Amniotic stem cell (primary cell): ENCODE measurements around the gene C20orf202.

Source experiments
- DNase-seq: peaks from one replicate; lab custom pipeline; 2025; lab: John Stamatoyannopoulos, UW

The C20orf202 gene

DNA sequence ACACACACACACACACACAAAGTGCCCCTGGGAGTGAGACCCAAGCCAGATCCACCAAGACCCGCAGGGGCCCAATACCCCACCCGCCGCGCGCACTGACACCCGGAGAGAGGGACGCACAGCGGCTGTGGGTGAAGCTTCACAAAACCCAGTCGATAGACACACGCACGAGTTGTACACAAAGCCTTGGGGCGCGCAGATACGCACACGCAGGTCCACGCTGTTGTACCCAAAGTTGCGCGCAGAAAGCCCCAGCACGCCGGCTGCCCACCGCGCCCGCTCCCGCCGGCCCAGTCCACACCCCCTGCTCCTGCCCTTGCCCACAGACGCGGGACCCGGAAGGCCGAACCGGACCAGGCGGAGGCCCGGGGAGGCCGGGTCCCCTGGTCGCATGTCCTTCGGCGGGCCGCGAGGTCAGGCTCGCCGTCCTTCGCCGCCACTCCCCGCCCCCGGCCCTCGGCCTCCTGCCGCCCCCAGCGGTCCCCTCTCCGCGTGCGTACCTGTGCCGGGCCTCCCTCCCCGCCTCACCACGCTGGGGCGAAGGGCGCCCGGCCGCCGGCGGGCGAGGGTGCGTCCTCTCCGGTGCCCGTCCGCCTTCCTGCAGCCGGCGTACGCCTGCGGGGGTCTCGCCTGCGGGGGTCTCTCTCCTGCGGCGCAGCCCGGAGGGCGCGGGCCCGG lies 18.5 kb upstream of the C20orf202 start, which contains the start of gene TMEM74B:
TMEM74B (minus strand) TSS at position 344 of the 678 bp plus-strand sequence. CDS start 1,180 bp downstream, outside the sequence.
- DNase-seq = no peak

DNA sequence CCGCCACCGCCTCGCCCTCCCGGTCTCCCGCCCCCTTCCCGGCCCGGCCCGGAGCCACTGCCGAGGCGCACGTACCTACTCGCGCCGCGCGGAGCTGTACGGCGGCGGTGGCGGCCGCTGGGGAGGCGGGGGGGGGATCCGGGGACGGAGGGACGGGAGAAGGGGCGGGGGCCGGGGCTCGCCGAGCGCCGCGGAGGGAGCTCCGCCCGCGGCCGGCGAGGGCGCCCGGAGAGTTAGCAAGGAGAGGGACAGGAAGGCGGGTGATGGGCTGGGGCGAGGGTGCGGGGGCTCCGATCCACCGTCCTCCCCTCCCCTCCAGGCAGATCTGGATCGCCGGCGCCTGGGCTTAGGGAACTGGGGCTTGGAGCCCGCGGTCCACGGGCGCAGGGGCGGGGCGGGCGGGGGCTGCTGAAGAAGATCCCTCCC lies 17.9 kb upstream of the C20orf202 start:
- DNase-seq = no peak

DNA sequence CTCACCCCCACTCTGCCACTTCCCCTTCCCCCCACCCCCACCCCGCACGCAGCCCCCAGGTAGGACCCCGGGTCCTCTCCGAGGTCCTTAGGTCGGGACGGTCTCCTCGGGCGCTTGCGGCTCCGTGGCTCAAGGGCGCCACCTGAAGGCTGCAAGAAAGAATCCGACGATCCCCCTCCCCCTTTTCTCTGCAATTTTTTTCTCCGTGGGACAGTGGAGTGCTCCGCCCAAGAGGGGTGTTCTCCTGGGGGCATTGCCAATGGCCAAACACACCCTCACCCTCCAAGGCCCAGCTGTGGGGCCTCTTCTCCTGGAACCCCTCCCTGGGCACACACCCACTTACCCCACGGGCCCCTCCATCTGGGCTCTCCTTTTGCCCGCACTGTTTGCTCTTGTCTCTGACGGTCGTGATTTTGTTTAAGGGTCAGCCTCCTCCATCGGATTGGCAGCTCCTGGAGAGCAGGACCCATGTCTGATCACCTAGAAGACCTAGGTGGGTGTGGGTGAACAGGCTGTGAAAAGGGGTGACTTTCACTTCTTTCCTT lies 17.4 kb upstream of the C20orf202 start:
- no peak for DNase-seq

DNA sequence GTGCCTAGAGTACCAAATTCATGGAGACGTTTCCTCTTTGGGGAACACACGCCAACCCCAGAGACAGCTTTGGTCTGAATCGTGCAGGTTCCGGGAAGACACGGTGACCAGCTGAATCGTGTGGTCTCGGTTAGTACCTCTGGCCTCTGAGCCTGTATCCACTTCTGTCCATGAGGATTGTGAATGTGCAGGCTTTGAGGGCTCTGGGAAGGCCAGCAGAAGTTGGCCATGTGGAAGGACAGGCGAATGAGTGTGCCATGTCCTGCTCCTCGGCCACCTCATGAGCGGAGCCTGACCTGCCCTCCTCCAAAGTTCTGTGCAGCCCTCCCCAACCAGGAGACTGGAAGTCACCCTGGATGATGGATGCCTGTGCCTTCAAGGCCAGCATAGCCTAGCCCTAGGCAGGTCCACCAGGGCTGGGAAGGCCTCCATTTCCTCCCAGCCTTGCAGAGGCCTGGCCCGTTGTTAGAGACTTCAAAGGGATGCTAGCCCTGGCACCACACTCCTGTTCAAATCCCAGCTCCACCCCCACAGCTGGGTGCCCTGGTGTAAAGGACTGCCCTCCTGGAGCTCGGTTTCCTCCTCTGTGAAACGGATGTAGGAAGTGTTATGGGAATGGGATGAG lies 16.8 kb upstream of the C20orf202 start:
- no peak for DNase-seq

DNA sequence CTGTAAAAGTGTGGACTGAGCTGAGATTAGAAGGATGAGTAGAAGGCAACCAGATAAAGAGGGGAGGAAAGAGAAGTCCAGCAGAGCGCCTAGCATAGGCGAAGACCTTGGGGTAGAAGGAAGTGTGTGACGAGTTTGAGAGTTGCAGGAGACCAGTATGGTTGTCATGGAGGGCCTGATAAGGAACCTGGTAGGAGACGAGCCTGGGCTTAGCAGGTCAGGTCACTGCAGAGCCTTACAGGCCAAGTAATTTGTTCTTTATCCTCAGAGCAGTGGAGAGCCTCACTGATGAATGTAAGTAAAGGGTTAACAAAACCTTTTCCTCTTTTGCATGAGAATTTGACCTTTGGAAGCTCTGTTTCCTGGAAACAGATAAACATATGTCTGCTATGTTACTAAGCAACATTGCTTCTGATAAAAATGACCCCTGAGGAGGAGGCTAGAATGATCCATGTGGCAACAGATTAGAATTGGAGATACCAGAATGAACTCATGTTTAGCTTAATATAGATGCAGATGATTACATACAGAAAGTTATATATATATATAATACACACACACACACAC lies 15.6 kb upstream of the C20orf202 start:
- DNase-seq = no peak

DNA sequence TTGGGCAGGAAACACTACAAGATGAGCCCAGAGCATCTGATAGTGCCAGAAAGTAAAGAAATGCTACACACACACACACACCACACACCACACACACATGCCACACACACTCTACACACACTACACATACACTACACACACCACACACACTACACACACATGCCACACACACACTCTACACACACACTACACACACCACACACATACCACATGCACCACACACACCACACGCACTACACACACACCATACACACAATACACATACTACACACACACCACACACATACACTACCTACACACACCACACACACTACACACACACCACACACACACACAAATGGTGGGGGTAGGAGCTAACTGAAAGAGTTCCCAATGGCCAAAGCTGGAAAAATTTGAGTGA lies 14.9 kb upstream of the C20orf202 start:
- no peak for DNase-seq

DNA sequence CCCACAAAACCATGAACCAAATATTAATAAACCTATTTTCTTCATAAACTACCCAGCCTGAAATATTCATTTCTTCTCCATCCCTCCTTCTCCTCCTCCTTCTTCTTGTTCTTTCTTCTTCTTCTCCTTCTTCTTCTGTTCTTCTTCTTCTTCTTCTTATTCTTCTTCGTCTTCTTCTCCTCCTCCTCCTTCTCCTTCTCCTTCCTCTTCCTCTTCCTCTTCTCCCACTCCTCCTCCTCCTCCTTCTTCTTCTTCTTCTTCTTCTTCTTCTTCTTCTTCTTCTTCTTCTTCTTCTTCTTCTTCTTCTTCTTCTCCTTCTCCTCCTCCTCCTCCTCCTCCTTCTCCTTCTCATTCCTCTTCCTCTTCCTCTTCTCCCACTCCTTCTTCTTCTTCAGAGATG lies 13.4 kb upstream of the C20orf202 start:
- DNase-seq = no peak

DNA sequence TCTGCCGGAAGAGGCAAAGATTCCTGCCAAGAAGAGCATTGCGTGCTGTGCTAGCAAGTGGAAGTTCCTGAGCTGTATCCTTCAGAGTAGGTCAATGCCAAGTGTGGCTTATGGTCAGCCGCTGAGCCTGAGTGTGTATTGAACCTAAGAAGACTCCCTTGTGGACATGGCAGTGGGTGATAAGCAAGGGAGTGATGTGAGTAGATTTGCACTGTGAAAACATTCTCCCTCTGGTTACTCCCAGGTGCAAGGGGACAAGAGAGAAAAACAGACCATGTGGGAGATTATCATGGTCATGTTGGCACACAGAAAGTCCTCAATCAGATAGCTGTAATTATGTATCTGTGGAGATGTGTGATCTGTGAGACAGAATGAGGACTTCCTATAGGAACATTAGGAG lies 12.4 kb upstream of the C20orf202 start:
- no peak for DNase-seq

DNA sequence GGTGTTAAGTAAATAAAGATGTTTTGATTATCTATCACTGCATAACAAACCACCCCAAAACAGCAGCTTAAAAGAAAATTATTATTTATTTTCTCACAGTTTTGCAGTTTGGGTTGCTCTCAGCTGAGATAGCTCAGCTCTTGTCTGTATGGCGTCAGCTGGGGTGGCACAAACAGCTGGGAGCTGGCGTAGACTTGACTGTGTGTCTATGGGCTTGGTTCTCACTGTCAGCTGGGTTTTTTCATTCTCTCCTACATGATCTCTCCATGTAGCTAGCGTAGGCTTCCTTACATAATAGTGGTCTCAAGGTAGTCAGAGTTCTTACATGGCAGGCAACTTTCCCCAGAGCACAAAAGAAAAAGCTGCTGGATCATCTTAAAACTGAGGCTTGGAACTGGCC lies 12.0 kb upstream of the C20orf202 start:
- no peak for DNase-seq

DNA sequence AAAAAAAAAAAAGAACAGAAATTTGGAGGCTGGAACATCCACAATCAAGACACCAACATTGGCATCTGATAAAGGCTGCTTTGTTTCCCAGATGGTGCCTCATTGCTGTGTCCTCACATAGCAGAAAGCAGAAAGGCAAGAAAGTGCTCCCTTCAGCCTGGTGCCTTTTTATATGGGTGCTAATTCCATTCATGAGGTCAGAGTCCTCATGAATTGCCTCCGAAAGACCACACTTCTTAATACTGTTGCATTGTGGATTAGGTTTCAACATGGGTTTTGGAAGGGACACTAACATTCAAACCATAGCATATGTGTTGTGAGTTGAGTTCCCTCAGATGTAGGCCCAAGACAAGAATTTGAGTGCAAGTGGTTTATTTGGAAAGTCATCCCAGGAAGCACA lies 8.0 kb upstream of the C20orf202 start:
- no peak for DNase-seq

DNA sequence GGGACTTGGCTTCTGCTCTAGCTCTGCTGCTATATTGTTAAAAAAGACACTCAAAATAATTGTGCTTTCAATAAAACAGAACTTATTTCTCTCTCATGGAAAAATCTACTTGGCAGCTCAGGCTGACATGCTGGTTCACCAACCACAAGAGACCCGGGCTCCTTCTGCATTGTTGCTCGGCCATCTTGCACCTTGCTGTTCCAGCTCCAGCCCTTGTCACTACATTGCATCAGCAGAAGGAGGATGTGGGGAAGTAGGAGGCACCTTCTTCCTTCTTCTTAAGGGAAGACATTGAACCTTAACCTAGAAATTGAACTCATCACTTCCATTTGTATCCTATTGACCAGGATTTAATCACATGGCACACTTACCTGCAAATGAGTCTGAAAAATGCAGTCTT lies 6.6 kb upstream of the C20orf202 start:
- no peak for DNase-seq

DNA sequence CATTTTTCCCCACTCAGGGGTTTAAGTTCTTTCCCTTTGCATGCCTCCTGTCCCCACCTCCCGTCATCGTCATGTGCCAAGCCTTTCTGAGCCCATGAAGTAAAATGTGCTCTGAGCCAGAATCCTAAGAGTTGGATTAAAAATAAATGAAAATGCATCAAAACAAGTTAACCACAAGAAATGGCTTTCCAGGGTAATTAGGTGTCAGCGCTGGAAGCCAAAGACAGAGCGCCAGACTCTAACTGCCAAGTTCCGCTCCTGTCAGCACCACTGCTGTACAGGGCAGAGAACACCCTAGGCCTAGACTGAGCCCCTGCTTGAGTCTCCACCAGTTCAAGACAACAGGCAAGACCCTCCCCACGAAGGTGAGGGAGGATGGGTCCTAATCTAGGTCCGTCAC lies 5.5 kb upstream of the C20orf202 start:
- DNase-seq = no peak

DNA sequence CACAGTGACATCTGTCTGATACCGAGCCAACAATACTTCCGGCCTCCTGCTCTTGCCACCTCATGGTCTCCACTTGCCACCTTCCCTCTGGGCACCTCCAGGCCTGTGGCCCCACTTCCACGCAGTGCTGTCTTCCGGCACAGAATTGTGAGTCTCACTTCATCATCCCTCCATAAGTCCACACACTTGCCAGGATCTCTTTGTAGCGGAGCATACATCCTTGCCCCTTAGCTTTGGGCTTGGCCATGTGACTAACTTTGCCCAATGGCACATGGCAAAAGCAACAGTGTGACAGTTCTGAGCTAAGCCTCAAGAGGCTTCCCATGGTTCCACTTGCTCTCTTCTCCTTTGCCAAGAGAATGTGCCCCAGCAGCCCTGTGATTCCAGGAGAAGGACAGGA lies 4.5 kb upstream of the C20orf202 start:
- no peak for DNase-seq

DNA sequence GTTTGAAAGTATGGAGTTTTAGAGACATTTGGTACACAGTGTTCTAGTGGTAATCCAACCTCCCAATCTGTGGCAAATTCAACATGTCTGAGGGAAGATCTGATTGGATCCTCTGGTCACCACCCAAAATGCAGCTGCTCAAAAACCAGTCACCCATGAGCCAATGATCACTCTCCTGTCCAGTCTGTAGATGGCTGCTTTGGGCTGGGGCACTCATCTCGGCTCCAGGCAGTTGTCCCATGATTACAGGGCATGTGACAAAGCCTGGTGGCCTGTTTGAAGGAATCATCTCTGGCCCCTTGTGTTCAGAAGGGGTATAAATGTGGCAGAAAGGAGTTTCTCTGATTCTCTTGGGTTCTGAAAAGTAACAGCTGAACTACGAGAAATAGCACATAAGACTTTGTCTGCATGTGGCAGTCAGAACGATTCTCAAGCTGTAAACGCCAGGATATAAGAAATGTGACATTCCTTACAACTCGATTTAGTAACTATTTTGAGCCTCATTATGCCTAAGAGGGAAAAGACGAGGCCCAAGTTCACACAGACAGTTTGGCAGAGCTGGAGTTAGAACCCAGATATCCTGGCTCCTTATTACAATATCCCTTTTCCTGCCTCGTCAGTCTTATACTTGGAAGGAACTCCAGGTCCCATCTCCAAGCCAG lies 3.9 kb upstream of the C20orf202 start:
- no peak for DNase-seq

DNA sequence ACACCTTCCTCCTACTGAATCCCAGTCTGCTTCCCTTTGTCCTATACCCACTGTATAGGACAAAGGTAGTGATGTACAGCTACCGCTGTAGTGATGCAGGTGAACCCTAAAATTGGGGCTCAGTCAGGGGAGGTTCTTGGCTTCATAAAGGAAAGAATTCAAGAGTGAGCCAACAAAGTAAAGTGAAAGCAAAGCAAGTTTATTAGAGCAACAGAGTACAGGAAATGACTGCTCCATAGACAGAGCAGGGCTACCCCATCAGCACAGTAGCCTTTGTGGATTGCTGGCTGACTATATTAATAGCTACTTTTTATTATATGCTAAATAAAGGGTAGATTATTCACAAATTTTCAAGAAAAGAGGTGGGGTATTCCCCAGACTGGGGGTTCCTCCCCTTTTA lies 3.3 kb upstream of the C20orf202 start:
- no peak for DNase-seq

DNA sequence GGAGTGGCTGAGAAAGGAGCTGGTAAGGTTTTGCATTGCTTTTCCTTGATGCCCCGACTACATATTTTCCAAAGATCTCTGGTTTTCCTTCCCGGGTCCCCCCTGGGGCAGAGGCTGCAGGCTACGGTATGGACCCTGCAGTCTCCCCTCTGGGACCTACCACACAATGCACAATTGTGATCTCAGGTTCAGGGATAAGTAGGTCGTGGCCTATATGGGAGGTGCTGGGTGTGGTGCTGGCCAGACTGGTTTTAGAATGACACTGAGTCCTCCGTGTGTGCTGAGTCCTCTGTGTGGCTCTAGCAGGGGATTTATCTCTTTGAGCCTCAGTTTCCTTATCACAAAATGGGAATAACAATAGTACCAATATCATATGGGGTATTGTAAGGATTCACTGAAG lies 376 bp downstream of the C20orf202 start:
- DNase-seq = no peak

DNA sequence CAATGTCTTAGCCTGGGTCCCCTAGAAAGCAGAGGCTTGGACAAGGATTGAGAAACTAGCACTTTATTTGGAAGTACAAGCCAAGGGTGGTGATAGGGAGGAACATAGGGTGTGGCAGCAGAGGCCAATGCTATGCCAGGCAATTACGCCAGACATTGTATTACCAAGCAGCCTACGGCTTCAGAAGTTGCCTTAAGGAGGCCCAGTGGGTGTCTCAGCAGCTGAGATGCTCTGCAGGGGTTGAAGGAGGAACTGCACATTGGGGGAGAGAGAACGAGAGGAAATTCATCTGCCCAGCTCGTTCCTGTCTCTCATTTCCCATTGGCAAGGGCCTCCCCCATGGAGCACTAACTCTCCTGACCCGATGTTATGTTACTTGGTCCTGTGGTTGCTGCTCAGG lies 859 bp downstream of the C20orf202 start:
- DNase-seq = no peak

DNA sequence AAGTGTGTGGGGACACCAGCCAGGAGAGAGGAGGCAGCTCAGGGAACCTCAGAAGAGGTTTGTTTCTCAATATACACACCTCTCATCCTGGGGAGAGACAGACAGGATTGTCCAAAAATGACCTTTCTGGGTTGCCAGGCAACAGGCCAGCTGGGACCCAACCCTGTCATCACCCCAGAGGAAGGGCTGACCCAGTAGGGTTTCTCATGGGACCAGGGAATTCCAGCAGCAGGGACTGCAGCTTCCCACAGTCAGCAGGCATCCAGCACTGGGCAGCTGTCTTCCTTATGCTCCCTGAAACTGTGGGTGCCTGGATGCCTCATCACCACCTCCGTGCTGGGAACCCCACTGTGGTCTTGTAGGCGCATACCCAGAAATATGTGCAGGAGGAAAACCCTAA lies 1.3 kb downstream of the C20orf202 start:
- DNase-seq = no peak

DNA sequence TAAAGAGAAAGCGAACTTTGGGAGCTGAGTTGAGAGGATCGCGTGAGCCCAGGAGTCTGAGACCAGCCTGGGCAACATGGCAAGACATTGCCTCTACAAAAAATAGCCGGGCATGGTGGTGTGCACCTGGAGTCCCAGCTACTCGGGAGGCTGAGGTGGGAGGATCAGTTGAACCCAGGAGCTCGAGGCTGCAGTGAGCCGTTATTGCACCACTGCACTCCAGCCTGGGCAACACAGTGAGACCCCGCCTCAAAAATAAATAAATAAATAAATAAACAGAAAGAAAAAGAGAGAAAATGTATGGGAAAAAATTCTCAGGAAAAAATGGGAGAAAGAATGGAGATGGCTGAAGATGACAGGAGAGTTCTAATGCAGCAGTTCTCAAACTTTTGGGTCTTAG lies 2.5 kb downstream of the C20orf202 start:
- no peak for DNase-seq

DNA sequence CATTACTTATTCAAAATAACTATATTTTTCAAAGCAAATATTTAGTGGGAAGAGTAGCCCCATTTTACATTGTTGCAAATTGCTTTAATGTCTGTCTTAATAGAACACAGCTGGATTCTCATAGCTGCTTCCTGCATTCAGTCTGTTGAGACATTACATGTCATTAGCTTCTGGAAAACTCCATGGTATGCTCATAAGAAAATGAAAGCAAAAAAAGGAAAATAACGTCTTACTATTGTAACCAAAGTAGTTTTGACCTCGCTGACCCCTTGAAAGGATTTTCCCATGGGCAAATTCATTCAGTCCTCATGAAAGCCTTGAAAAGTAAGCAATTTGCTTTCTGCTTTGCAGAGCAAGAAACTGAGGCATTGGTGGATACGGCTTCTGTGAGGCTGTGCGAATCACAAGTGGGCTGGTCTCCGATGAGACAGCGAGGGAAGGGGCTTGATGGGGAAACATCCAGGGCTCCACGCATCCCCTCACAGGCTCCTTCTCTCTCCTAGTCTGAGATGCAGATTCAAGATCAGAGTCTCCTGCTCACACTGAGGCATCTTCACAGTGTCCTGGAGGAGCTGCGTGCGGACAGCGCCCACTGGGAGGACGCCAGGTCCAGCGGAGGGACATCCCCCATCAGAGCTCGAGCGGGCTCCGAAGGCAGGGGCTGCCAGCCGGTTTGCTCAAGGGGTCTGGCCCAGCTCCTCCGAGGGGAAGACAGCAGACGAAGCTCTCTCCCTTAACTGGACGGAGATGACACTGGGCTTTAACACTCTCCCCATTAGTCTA lies 3.3 kb downstream of the C20orf202 start:
- no peak for DNase-seq

DNA sequence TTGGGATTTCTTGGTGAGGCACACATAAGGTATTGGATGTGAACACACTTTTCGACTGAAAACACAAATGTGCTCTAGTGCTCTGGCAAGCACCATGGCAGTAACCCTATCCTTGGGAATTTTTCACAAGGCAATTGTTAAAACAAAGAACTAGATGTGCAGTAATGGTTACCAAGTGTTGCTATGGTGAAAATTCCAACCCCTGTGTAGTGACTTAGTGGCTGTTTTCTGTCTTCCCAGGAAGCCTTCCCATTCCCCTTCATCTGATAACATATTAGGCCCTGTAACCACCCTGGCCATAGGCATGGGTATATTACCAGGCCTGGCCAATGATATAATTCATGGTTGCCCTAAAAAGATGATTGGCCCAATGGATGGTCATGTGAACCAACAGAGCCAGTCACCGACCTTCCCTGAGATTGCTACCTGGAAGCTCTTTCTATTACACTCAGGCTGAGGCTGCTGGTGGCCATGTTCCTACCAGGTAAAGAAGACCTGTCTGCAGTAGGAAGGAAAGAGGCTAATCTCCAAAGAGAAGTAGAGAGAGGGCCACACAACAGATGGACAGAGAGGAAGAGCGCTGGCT lies 4.1 kb downstream of the C20orf202 start:
- DNase-seq = no peak
